ENCODE results near the gene PICK1. TPM values are rescaled to one million over a fixed set of nuclear protein-coding genes. Genes with fewer than 3 reads are reported as not detected.

Gene PICK1
- polyA plus RNA-seq, 1 experiment = 32.4 TPM

GRCh38 chr22:38016182-38017151 lies 40.7 kb upstream of the PICK1 start:
- POLR2A ChIA-PET = no interaction called here
- no peak overlapping the region for H3K4me3 ChIP-seq (ENCODE audit: low read depth, low read length)
- H3K36me3 ChIP-seq (ENCODE audit: control insufficient read depth, insufficient read depth, low read length) = no peaks in the 10 kb centered on the region
- no peak for TF ChIP-seq CTCF (IDR thresholded peaks at IDR 0.05; ENCODE audit: insufficient read depth, low read depth, low read length)
- CTCF ChIA-PET = interaction anchor here (0.8 to 1.4 kb wide), 2 partner anchors 51 to 153 kb away, joined by 3 read pairs; no protein-coding TSS in a partner anchor
- no peak for DNase-seq (ENCODE audit: low read depth)
- 0 out of 2 replicates have a peak, but pooled peaks cover 1% of the 10 kb centered on the region for H3K27me3 ChIP-seq (ENCODE audit: control insufficient read depth, insufficient read depth, low read length)

GRCh38 chr22:38017272-38017920 lies 39.8 kb upstream of the PICK1 start:
- POLR2A ChIA-PET = no interaction called here
- H3K27me3 ChIP-seq (ENCODE audit: control insufficient read depth, insufficient read depth, low read length) = 0 out of 2 replicates have a peak, but pooled peaks cover 1% of the 10 kb centered on the region
- no peaks in the 10 kb centered on the region for H3K36me3 ChIP-seq (ENCODE audit: control insufficient read depth, insufficient read depth, low read length)
- DNase-seq (ENCODE audit: low read depth) = no peak
- CTCF ChIA-PET = interaction anchor here (1.4 kb wide), 1 partner anchor 154 kb away, joined by 3 read pairs; no protein-coding TSS in a partner anchor
- no peak overlapping the region for H3K4me3 ChIP-seq (ENCODE audit: low read depth, low read length)
- no peak for TF ChIP-seq CTCF (IDR thresholded peaks at IDR 0.05; ENCODE audit: insufficient read depth, low read depth, low read length)

GRCh38 chr22:38017939-38018885 lies 39.0 kb upstream of the PICK1 start:
- Histone ChIP-seq H3K36me3 (ENCODE audit: control insufficient read depth, insufficient read depth, low read length) (no peaks in the 10 kb centered on the region), H3K4me3 (ENCODE audit: low read depth, low read length) (no peak overlapping the region), H3K27me3 (ENCODE audit: control insufficient read depth, insufficient read depth, low read length) (0 out of 2 replicates have a peak, but pooled peaks cover 1% of the 10 kb centered on the region)
- no peak for TF ChIP-seq CTCF (IDR thresholded peaks at IDR 0.05; ENCODE audit: insufficient read depth, low read depth, low read length)
- POLR2A ChIA-PET = no interaction called here
- DNase-seq (ENCODE audit: low read depth) = no peak
- CTCF ChIA-PET = interaction anchor here (1.4 kb wide), 1 partner anchor 155 kb away, joined by 3 read pairs; no protein-coding TSS in a partner anchor

- H3K4me3 ChIP-seq (ENCODE audit: low read depth, low read length) = no peak overlapping the region
- H3K27me3 ChIP-seq (ENCODE audit: control insufficient read depth, insufficient read depth, low read length) = 0 out of 2 replicates have a peak, but pooled peaks cover 1% of the 10 kb centered on the region
- DNase-seq (ENCODE audit: low read depth) = no peak
- ChIA-PET CTCF (no interaction called here), POLR2A (no interaction called here)
- TF ChIP-seq CTCF (IDR thresholded peaks at IDR 0.05; ENCODE audit: insufficient read depth, low read depth, low read length) = no peak
- no peaks in the 10 kb centered on the region for H3K36me3 ChIP-seq (ENCODE audit: control insufficient read depth, insufficient read depth, low read length)
These were observed 38.0 kb upstream of the PICK1 start for GRCh38 chr22:38018938-38019827.

Data from BJ (cell line).